Endothelial cell of umbilical vein (primary cell): ENCODE data around the gene TPSB2. TPM values are rescaled to one million over a fixed set of nuclear protein-coding genes. Genes with fewer than 3 reads are reported as not detected.

ENCODE experiments used
- BruUV-seq: library from RNA; stranded (reverse); fragments of 400-500 nt; replicated peaks from 2 replicates; lab custom pipeline; 2021; lab: Mats Ljungman, UMichigan
- CTCF ChIA-PET: fragments of 300-600, 350-600 bp; sonication (Branson Sonifier 250); formaldehyde crosslinking; loops from one replicate; lab custom pipeline; 2021; ENCODE audit warnings: antibody characterized with exemption, inconsistent platforms; lab: Charles Lee
- POLR2A ChIA-PET: fragments of 300-600, 350-600 bp; sonication (Branson Sonifier 250); formaldehyde crosslinking; loops from one replicate; lab custom pipeline; 2021; ENCODE audit warnings: antibody characterized with exemption, inconsistent platforms; lab: Charles Lee
- DNase-seq: peaks from one replicate; pipeline ENCODE4 v3.0.0-alpha.2; 2011; ENCODE audit warnings: low read depth, low spot score
- FAIRE-seq: peaks from 2 replicates; lab custom pipeline; 2011; peaks lifted over from hg19 to GRCh38; lab: Jason Lieb, UNC
- H2AFZ ChIP-seq: 2 replicates; pipeline ENCODE4 v1.6.0; 2012; ENCODE audit warnings: low read depth, low read length, control low read depth, inconsistent platforms
- H3K27ac ChIP-seq: 2 replicates; pipeline ENCODE4 v1.5.1; 2011; ENCODE audit warnings: low read depth, mild to moderate bottlenecking, control low read depth, low read length, moderate library complexity; ENCODE audit not compliant: insufficient read depth
- H3K27me3 ChIP-seq, 2 experiments: 2 replicates each; pipeline versions ENCODE4 v1.6.0 to v1.6.1; 2011; ENCODE audit warnings: low read length in 2 of 2, mixed read lengths in 1 of 2; ENCODE audit not compliant: control insufficient read depth in 2 of 2, insufficient read depth in 2 of 2
- H3K36me3 ChIP-seq, 2 experiments: 2 replicates in 1 of 2; 3 replicates in 1 of 2; pipeline ENCODE4 v1.5.1; 2011; ENCODE audit warnings: low read length in 2 of 2, mild to moderate bottlenecking in 1 of 2, moderate library complexity in 1 of 2; ENCODE audit not compliant: control insufficient read depth in 2 of 2, insufficient read depth in 2 of 2; ENCODE audit errors: extremely low read depth in 1 of 2
- H3K4me1 ChIP-seq: 3 replicates; pipeline ENCODE4 v1.5.1; 2011; ENCODE audit warnings: mild to moderate bottlenecking, low read length; ENCODE audit not compliant: control insufficient read depth, insufficient read depth; ENCODE audit errors: extremely low read depth
- H3K4me2 ChIP-seq: 2 replicates; pipeline ENCODE4 v1.6.1; 2011; ENCODE audit warnings: low read length, control low read depth, mixed read lengths; ENCODE audit not compliant: insufficient read depth
- H3K4me3 ChIP-seq, 3 experiments: fragments of 200-600 bp in 1 of 3; sonication (generic), shearing (Covaris generic) in 1 of 3; replicated peaks in 1 of 3; 2 replicates each; pipeline ENCODE4 v1.5.1; 2011 to 2016; ENCODE audit warnings: control low read depth in 3 of 3, low read length in 3 of 3, mild to moderate bottlenecking in 2 of 3, inconsistent platforms in 1 of 3, low read depth in 1 of 3, moderate library complexity in 1 of 3; ENCODE audit not compliant: insufficient read depth in 1 of 3
- H3K79me2 ChIP-seq: 2 replicates; pipeline ENCODE4 v1.6.0; 2012; ENCODE audit warnings: low read length, inconsistent platforms; ENCODE audit not compliant: control insufficient read depth, insufficient read depth
- H3K9ac ChIP-seq: replicated peaks from 2 replicates; pipeline ENCODE3; 2011; ENCODE audit warnings: low read length, control low read depth; ENCODE audit not compliant: insufficient read depth; ENCODE audit errors: extremely low read depth
- H3K9me1 ChIP-seq: replicated peaks from 3 replicates; pipeline ENCODE4 v1.6.0; 2011; ENCODE audit warnings: mild to moderate bottlenecking, low read length; ENCODE audit not compliant: control insufficient read depth, insufficient read depth; ENCODE audit errors: extremely low read depth
- H3K9me3 ChIP-seq: replicated peaks from 2 replicates; pipeline ENCODE4 v1.5.1; 2012; ENCODE audit warnings: low read length, inconsistent platforms; ENCODE audit not compliant: control insufficient read depth, insufficient read depth
- H4K20me1 ChIP-seq: replicated peaks from 2 replicates; pipeline ENCODE3; 2011; ENCODE audit warnings: mild to moderate bottlenecking, low read length; ENCODE audit not compliant: control insufficient read depth, insufficient read depth; ENCODE audit errors: extremely low read depth
- EZH2 ChIP-seq: IDR thresholded peaks from 2 replicates; pipeline ENCODE4 v1.6.1; 2012; ENCODE audit warnings: borderline replicate concordance, low read depth, mild to moderate bottlenecking, moderate library complexity, low read length, inconsistent platforms; ENCODE audit not compliant: severe bottlenecking
- FOS ChIP-seq: IDR thresholded peaks from 2 replicates; pipeline ENCODE4 v1.6.1; 2011; ENCODE audit warnings: mild to moderate bottlenecking, low read length, moderate library complexity, borderline replicate concordance; ENCODE audit not compliant: insufficient read depth
- GATA2 ChIP-seq: IDR thresholded peaks from 2 replicates; pipeline ENCODE4 v1.7.0; 2011; ENCODE audit warnings: low read depth, mild to moderate bottlenecking, moderate library complexity, mixed read lengths, low read length; ENCODE audit not compliant: insufficient read length, insufficient read depth
- JUN ChIP-seq: IDR thresholded peaks from 2 replicates; pipeline ENCODE4 v1.6.1; 2011; ENCODE audit warnings: borderline replicate concordance, low read depth; ENCODE audit not compliant: insufficient read length, insufficient read depth
- MAX ChIP-seq: IDR thresholded peaks from 2 replicates; pipeline ENCODE4 v1.6.1; 2011; ENCODE audit not compliant: insufficient read depth, insufficient read length
- MYC ChIP-seq: IDR thresholded peaks from one replicate; pipeline ENCODE4 v1.6.1; 2011; ENCODE audit warnings: mild to moderate bottlenecking, low read depth, low read length
- POLR2A ChIP-seq: IDR thresholded peaks from 2 replicates; pipeline ENCODE4 v1.6.1; 2012; ENCODE audit warnings: low read depth, mild to moderate bottlenecking, control low read depth, low read length
- POLR2AphosphoS5 ChIP-seq: IDR thresholded peaks from 2 replicates; pipeline ENCODE4 v1.6.1; 2012; ENCODE audit warnings: low read depth, mild to moderate bottlenecking, control low read depth, low read length, moderate library complexity; ENCODE audit not compliant: insufficient read depth
- dilution Hi-C: fragments of 300-500 bp; cut with MboI; formaldehyde crosslinking; loops from one replicate; pipeline ENCODE4 v1.15.0; 2019; ENCODE audit warnings: low sequenced_read_pairs; ENCODE audit not compliant: extremely low pct_ligation_motif_present
- intact Hi-C: fragments of 100-400 bp; cut with micrococcal nuclease; formaldehyde crosslinking; loops from one replicate; pipeline ENCODE4 v1.10.0; 2022
- polyA plus RNA-seq, 4 experiments: library from polyadenylated mRNA; depleted of rRNA in 3 of 4; stranded (reverse) in 3 of 4; unstranded in 1 of 4; fragments of >200 nt; gene quantifications; 2 replicates each; pipeline versions ENCODE4 v1.2.1 to v1.2.3, GENCODE V29; 2011 to 2012; ENCODE audit warnings: missing spikeins in 1 of 4
- total RNA-seq: library from RNA; stranded (reverse); gene quantifications from 2 replicates; pipeline ENCODE4 v1.2.3, GENCODE V29; 2021
- TF ChIP-seq, protein P1 (sequence below), 2 donors: IDR thresholded peaks; 1 replicate in 1 of 2; 2 replicates in 1 of 2; pipeline ENCODE4 v1.5.1; 2011; ENCODE audit warnings: low read length in 2 of 2, mild to moderate bottlenecking in 2 of 2, moderate library complexity in 2 of 2, control low read depth in 1 of 2, inconsistent platforms in 1 of 2, low read depth in 1 of 2; ENCODE audit not compliant: insufficient read depth in 1 of 2; ENCODE audit errors: extremely low read depth in 1 of 2

Gene TPSB2
- total and polyA plus RNA-seq, 2 donors (not counting 3 experiments of a cell fraction or from before 2014, with no cell fraction given), result not detected

DNA sequence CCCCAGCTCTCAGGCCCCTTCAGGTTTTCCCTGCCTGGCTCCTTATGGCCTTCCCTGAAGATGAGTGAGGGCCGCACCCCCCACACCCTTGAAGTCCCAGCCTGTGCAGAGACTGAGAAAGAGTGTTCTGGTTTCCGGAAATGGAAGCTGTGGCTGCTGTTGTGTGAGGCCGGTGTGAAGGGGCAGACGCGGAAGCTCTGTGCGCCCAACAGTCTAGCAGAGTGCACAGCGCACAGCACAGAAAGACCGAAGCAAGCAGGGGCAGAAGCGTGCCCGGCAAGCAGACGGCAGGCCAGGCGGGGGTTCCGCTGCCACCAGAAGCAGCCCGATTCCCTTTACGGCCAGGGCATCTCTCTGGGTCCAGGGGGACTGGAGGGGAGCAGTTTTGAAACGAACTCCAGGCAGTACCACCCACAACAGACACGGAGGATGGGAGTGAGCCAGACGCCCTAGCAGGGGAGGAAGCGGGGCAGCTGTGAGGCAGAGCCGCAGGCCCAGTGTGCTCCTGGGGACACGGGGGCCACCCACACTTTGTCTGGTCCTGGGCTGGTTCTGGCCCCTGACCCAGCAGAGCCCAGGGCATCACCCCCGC, 21.6 kb downstream of the TPSB2 start:
- intact Hi-C loops (no loop called here), dilution Hi-C loops (no loop called here)
- POLR2A ChIA-PET, result no interaction called here
- H3K4me2 ChIP-seq, result no peak overlapping the region
- H3K79me2 ChIP-seq, result no peaks in the 10 kb centered on the region
- CTCF ChIA-PET, result interaction anchor here (1.2 kb wide), 1 partner anchor 11 kb away, joined by 3 read pairs; no protein-coding TSS in a partner anchor
- H3K4me3 ChIP-seq, result no peak overlapping the region
- TF ChIP-seq POLR2AphosphoS5 (no peak), FOS (no peak), EZH2 (no peak), POLR2A (no peak), MAX (no peak), MYC (no peak), GATA2 (no peak), JUN (no peak)
- TF ChIP-seq, protein P1, sequence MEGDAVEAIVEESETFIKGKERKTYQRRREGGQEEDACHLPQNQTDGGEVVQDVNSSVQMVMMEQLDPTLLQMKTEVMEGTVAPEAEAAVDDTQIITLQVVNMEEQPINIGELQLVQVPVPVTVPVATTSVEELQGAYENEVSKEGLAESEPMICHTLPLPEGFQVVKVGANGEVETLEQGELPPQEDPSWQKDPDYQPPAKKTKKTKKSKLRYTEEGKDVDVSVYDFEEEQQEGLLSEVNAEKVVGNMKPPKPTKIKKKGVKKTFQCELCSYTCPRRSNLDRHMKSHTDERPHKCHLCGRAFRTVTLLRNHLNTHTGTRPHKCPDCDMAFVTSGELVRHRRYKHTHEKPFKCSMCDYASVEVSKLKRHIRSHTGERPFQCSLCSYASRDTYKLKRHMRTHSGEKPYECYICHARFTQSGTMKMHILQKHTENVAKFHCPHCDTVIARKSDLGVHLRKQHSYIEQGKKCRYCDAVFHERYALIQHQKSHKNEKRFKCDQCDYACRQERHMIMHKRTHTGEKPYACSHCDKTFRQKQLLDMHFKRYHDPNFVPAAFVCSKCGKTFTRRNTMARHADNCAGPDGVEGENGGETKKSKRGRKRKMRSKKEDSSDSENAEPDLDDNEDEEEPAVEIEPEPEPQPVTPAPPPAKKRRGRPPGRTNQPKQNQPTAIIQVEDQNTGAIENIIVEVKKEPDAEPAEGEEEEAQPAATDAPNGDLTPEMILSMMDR (IDR thresholded peaks at IDR 0.05; ENCODE audit: extremely low read depth in 1 of 2, insufficient read depth in 1 of 2, low read depth in 1 of 2, low read length in 2 of 2), result no peak
- H3K27ac ChIP-seq, result no peak overlapping the region
- H3K9me3 ChIP-seq, result no peaks in the 10 kb centered on the region
- FAIRE-seq (no peak), DNase-seq (no peak)
- H4K20me1 ChIP-seq, result no peaks in the 10 kb centered on the region
- H2AFZ ChIP-seq, result no peak overlapping the region
- H3K4me1 ChIP-seq, result no peaks in the 10 kb centered on the region
- H3K27me3 ChIP-seq, result no peaks in the 10 kb centered on the region
- BruUV-seq, result no TSS peak
- no peak overlapping the region for H3K9ac ChIP-seq
- no peaks in the 10 kb centered on the region for H3K36me3 ChIP-seq
- H3K9me1 ChIP-seq, result no peaks in the 10 kb centered on the region
